Activated T-cell treated with anti-CD3 and anti-CD28 coated beads, Interleukin-2, amount 50 U/mL, for 4 hours (primary cell): Measurements from ENCODE around the gene PPP2R3B. TPM values are rescaled to one million over a fixed set of nuclear protein-coding genes. Genes with fewer than 3 reads are reported as not detected.
A peak's percentile ranks its signal among the peaks of the same experiment; 100 is the strongest.
"Not testable (repeated sequence)": the region's sequence is repeated elsewhere in the genome, so short reads cannot be mapped to it uniquely, and the experiment has no call there.

Source experiments
- ATAC-seq, 2 donors: fragments of 200-7000 bp; cut with Tn5 transposase; one replicate each; pipeline ENCODE4 v1.10.0; 2021
- DNase-seq: peaks from one replicate; pipeline ENCODE4 v3.0.0-alpha.2; 2020
- H3K27me3 Mint-ChIP-seq: one replicate; pipeline ENCODE4 v1.8.0; 2021; ENCODE audit warnings: low read depth, mixed read lengths
- H3K36me3 Mint-ChIP-seq: one replicate; pipeline ENCODE4 v1.8.0; 2022; ENCODE audit warnings: mixed read lengths; ENCODE audit not compliant: insufficient read depth
- H3K4me1 Mint-ChIP-seq: one replicate; pipeline ENCODE4 v1.8.0; 2021; ENCODE audit warnings: low read depth, mixed read lengths
- H3K4me3 Mint-ChIP-seq: one replicate; pipeline ENCODE4 v1.8.0; 2021; ENCODE audit warnings: mild to moderate bottlenecking, moderate library complexity, mixed read lengths
- H3K9me3 Mint-ChIP-seq: one replicate; pipeline ENCODE4 v1.8.0; 2021; ENCODE audit warnings: mixed read lengths
- total RNA-seq, 3 donors: library from RNA; stranded (reverse); gene quantifications; one replicate each; pipeline ENCODE4 v1.2.1, GENCODE V29; 2021

The PPP2R3B gene
- 10 to 100 TPM; 29.0 to 47.6 (median 30.3) TPM for total RNA-seq

- peaks cover 5% of the 10 kb centered on the region for H3K4me1 Mint-ChIP-seq
- H3K36me3 Mint-ChIP-seq: no peaks in the 10 kb centered on the region
- peak within 1 kb of the TSS; percentile 85 for H3K4me3 Mint-ChIP-seq
- no peaks in the 10 kb centered on the region for H3K27me3 Mint-ChIP-seq
- peak; percentile 90 for ATAC-seq
- DNase-seq: peak; percentile 99
- H3K9me3 Mint-ChIP-seq: no peaks in the 10 kb centered on the region
These were observed at the start of gene PPP2R3B for GRCh38 chrX:386768-387575. Gene PPP2R3B, minus strand, starts transcription at chrX:386907. Its CDS starts 216 bp downstream, at chrX:386691.

- H3K36me3 Mint-ChIP-seq: peaks cover 2% of the 10 kb centered on the region
- H3K4me3 Mint-ChIP-seq: no peak overlapping the region
- ATAC-seq (no peak), DNase-seq (no peak)
- H3K9me3 Mint-ChIP-seq: no peaks in the 10 kb centered on the region
- peaks cover 9% of the 10 kb centered on the region for H3K27me3 Mint-ChIP-seq
- no peaks in the 10 kb centered on the region for H3K4me1 Mint-ChIP-seq
These were observed 48.9 kb upstream of the PPP2R3B start for GRCh38 chrX:435536-436122.

GRCh38 chrX:434946-435345 is 48.2 kb upstream of the PPP2R3B start:
- H3K4me3 Mint-ChIP-seq: no peak overlapping the region
- H3K36me3 Mint-ChIP-seq: peaks cover 2% of the 10 kb centered on the region
- H3K4me1 Mint-ChIP-seq: no peaks in the 10 kb centered on the region
- H3K9me3 Mint-ChIP-seq: no peaks in the 10 kb centered on the region
- no peak for DNase-seq
- peaks cover 15% of the 10 kb centered on the region for H3K27me3 Mint-ChIP-seq
- no peak for ATAC-seq

- Mint-ChIP-seq H3K9me3 (no peaks in the 10 kb centered on the region), H3K27me3 (peaks cover 23% of the 10 kb centered on the region), H3K36me3 (peaks cover 2% of the 10 kb centered on the region), H3K4me3 (no peak overlapping the region), H3K4me1 (no peaks in the 10 kb centered on the region)
- DNase-seq: no peak
- no peak for ATAC-seq
These were observed 47.1 kb upstream of the PPP2R3B start for GRCh38 chrX:433771-434170.

- not testable (repeated sequence) for H3K9me3 Mint-ChIP-seq, ATAC-seq, H3K36me3 Mint-ChIP-seq, H3K4me3 Mint-ChIP-seq, H3K4me1 Mint-ChIP-seq, DNase-seq
- H3K27me3 Mint-ChIP-seq: peaks cover 29% of the 10 kb centered on the region
These were observed 46.0 kb upstream of the PPP2R3B start for GRCh38 chrX:432666-433065.

GRCh38 chrX:431492-432111 is 44.9 kb upstream of the PPP2R3B start:
- Mint-ChIP-seq H3K36me3 (peaks cover 2% of the 10 kb centered on the region), H3K4me3 (no peak overlapping the region), H3K4me1 (peaks cover 4% of the 10 kb centered on the region), H3K9me3 (no peaks in the 10 kb centered on the region), H3K27me3 (peaks cover 32% of the 10 kb centered on the region)
- ATAC-seq: no peak
- no peak for DNase-seq

GRCh38 chrX:431056-431455 is 44.3 kb upstream of the PPP2R3B start:
- Mint-ChIP-seq H3K4me1 (peaks cover 4% of the 10 kb centered on the region), H3K9me3 (no peaks in the 10 kb centered on the region), H3K36me3 (peaks cover 2% of the 10 kb centered on the region), H3K27me3 (peaks cover 32% of the 10 kb centered on the region), H3K4me3 (no peak overlapping the region)
- no peak for ATAC-seq
- no peak for DNase-seq

GRCh38 chrX:429266-429825 is 42.6 kb upstream of the PPP2R3B start:
- ATAC-seq: no peak
- Mint-ChIP-seq H3K4me3 (no peak overlapping the region), H3K36me3 (peaks cover 2% of the 10 kb centered on the region), H3K27me3 (peaks cover 32% of the 10 kb centered on the region), H3K9me3 (no peaks in the 10 kb centered on the region), H3K4me1 (peaks cover 4% of the 10 kb centered on the region)
- DNase-seq: no peak

GRCh38 chrX:427812-428725 is 41.4 kb upstream of the PPP2R3B start:
- H3K36me3 Mint-ChIP-seq: no peaks in the 10 kb centered on the region
- peaks cover 36% of the 10 kb centered on the region for H3K27me3 Mint-ChIP-seq
- H3K4me3 Mint-ChIP-seq: peak overlapping the region; percentile 46
- DNase-seq (no peak), ATAC-seq (peak in 1 of 2 donors; percentile 51)
- H3K4me1 Mint-ChIP-seq: peaks cover 4% of the 10 kb centered on the region
- H3K9me3 Mint-ChIP-seq: no peaks in the 10 kb centered on the region

GRCh38 chrX:426881-427280 is 40.2 kb upstream of the PPP2R3B start:
- Mint-ChIP-seq H3K27me3 (peaks cover 36% of the 10 kb centered on the region), H3K9me3 (no peaks in the 10 kb centered on the region), H3K36me3 (no peaks in the 10 kb centered on the region), H3K4me3 (no peak overlapping the region), H3K4me1 (peaks cover 4% of the 10 kb centered on the region)
- ATAC-seq (no peak), DNase-seq (no peak)

GRCh38 chrX:425056-425455 is 38.3 kb upstream of the PPP2R3B start:
- Mint-ChIP-seq H3K27me3 (peaks cover 22% of the 10 kb centered on the region), H3K4me1 (peaks cover 4% of the 10 kb centered on the region), H3K9me3 (no peaks in the 10 kb centered on the region), H3K36me3 (no peaks in the 10 kb centered on the region), H3K4me3 (no peak overlapping the region)
- ATAC-seq: no peak
- DNase-seq: no peak

- Mint-ChIP-seq H3K9me3 (no peaks in the 10 kb centered on the region), H3K27me3 (peaks cover 4% of the 10 kb centered on the region), H3K36me3 (no peaks in the 10 kb centered on the region), H3K4me1 (no peaks in the 10 kb centered on the region), H3K4me3 (no peak overlapping the region)
- no peak for DNase-seq
- ATAC-seq: no peak
These were observed 35.1 kb upstream of the PPP2R3B start for GRCh38 chrX:421646-422391.

- peaks cover 3% of the 10 kb centered on the region for H3K27me3 Mint-ChIP-seq
- no peaks in the 10 kb centered on the region for H3K9me3 Mint-ChIP-seq
- ATAC-seq: no peak
- no peak overlapping the region for H3K4me3 Mint-ChIP-seq
- H3K4me1 Mint-ChIP-seq: no peaks in the 10 kb centered on the region
- H3K36me3 Mint-ChIP-seq: no peaks in the 10 kb centered on the region
- DNase-seq: no peak
These were observed 34.0 kb upstream of the PPP2R3B start for GRCh38 chrX:420496-421223.
